HG02588 (cell line): ENCODE measurements around the gene USP51.
"Not testable (repeated sequence)": the region's sequence is repeated elsewhere in the genome, so short reads cannot be mapped to it uniquely, and the experiment has no call there.

Experiments used
- ATAC-seq: cut with Tn5 transposase; IDR thresholded peaks from one replicate; pipeline ENCODE4 v1.9.1; 2021; ENCODE audit warnings: mild to moderate bottlenecking, moderate library complexity; ENCODE audit not compliant: unreplicated experiment

The USP51 gene

GRCh38 chrX:55489314-55490009 is at the start of gene USP51:
USP51 (minus strand) TSS chrX:55489848; CDS start chrX:55488939, 909 bp downstream.
- ATAC-seq: peak; percentile 44

- no peak for ATAC-seq
These were observed 34.8 kb upstream of the USP51 start for GRCh38 chrX:55524487-55524886.

- no peak for ATAC-seq
These were observed 33.7 kb upstream of the USP51 start for GRCh38 chrX:55523356-55523755.

- ATAC-seq: no peak
These were observed 33.1 kb upstream of the USP51 start for GRCh38 chrX:55522596-55523276.

- no peak for ATAC-seq
These were observed 32.0 kb upstream of the USP51 start for GRCh38 chrX:55521687-55522086.

GRCh38 chrX:55516794-55517481 is 27.3 kb upstream of the USP51 start:
- not testable (repeated sequence) for ATAC-seq

- ATAC-seq: not testable (repeated sequence)
These were observed 23.5 kb upstream of the USP51 start for GRCh38 chrX:55513045-55513737.

GRCh38 chrX:55508410-55509152 is 18.9 kb upstream of the USP51 start:
- ATAC-seq: not testable (repeated sequence)

- ATAC-seq: not testable (repeated sequence)
These were observed 18.1 kb upstream of the USP51 start for GRCh38 chrX:55507699-55508098.

GRCh38 chrX:55507010-55507409 is 17.4 kb upstream of the USP51 start:
- not testable (repeated sequence) for ATAC-seq

- no peak for ATAC-seq
These were observed 1.3 kb upstream of the USP51 start for GRCh38 chrX:55490974-55491373.

- no peak for ATAC-seq
These were observed 473 bp upstream of the USP51 start for GRCh38 chrX:55490121-55490520.

- ATAC-seq: peak; percentile 59
These were observed 895 bp downstream of the USP51 start for GRCh38 chrX:55488593-55489313.

- peak; percentile 12 for ATAC-seq
These were observed 1.5 kb downstream of the USP51 start for GRCh38 chrX:55488006-55488592.

- no peak for ATAC-seq
These were observed 2.5 kb downstream of the USP51 start for GRCh38 chrX:55487143-55487542.

- ATAC-seq: no peak
These were observed 2.9 kb downstream of the USP51 start for GRCh38 chrX:55486736-55487135.

- no peak for ATAC-seq
These were observed 4.7 kb downstream of the USP51 start for GRCh38 chrX:55484948-55485347.

GRCh38 chrX:55480390-55481062 is 9.1 kb downstream of the USP51 start:
- ATAC-seq: no peak

GRCh38 chrX:55479956-55480355 is 9.7 kb downstream of the USP51 start:
- ATAC-seq: not testable (repeated sequence)
